ENCODE data around the gene NUP43. TPM values are rescaled to one million over a fixed set of nuclear protein-coding genes. Genes with fewer than 3 reads are reported as not detected.

NUP43 gene
- total and polyA plus RNA-seq, 2 of the 13 experiments (the other 11 are each of a cell fraction or from before 2014, with no cell fraction given): 38.9 to 85.1 TPM

- TF ChIP-seq PBX2 (CRISPR knock-in tag; IDR thresholded peaks at IDR 0.05) (peak; percentile 64; the same call in 1 of the 2 replicates), ZNF550 (CRISPR knock-in tag; IDR thresholded peaks at IDR 0.05; ENCODE audit: borderline replicate concordance) (no peak), ZZZ3 (CRISPR knock-in tag; IDR thresholded peaks at IDR 0.05; ENCODE audit: borderline replicate concordance) (no peak), PBX3 (CRISPR knock-in tag; IDR thresholded peaks at IDR 0.05; ENCODE audit: borderline replicate concordance) (0 out of 2 replicates have a peak, but pooled peaks have one; percentile 15), ZNF850 (CRISPR knock-in tag; conservative IDR thresholded peaks at IDR 0.05) (no peak), ETV6 (CRISPR knock-in tag; conservative IDR thresholded peaks at IDR 0.05) (0 out of 2 replicates have a peak, but pooled peaks have one; percentile 5), DPF2 (CRISPR knock-in tag; IDR thresholded peaks at IDR 0.05; ENCODE audit: borderline replicate concordance, low read depth) (no peak), TSC22D2 (CRISPR knock-in tag; IDR thresholded peaks at IDR 0.05; ENCODE audit: borderline replicate concordance) (peak; percentile 62; the same call in 1 of the 2 replicates), ZNF292 (CRISPR knock-in tag; IDR thresholded peaks at IDR 0.05; ENCODE audit: borderline replicate concordance, low read depth) (peak; percentile 87; the same call in 1 of the 2 replicates), ZMYM4 (CRISPR knock-in tag; IDR thresholded peaks at IDR 0.05) (peak; percentile 49), BRCA1 (CRISPR knock-in tag; IDR thresholded peaks at IDR 0.05) (no peak), POLR2A (IDR thresholded peaks at IDR 0.05; ENCODE audit: insufficient read depth in 1 of 2, low read depth in 2 of 2, low read length in 2 of 2) (peak in 1 of 2 experiments; percentile 47; a peak in 1 of 4 replicates), HHEX (CRISPR knock-in tag; IDR thresholded peaks at IDR 0.05) (no peak), ZNF776 (CRISPR knock-in tag; IDR thresholded peaks at IDR 0.05) (no peak), SALL1 (CRISPR knock-in tag; IDR thresholded peaks at IDR 0.05) (peak; percentile 31; the same call in 1 of the 2 replicates), TAF1 (CRISPR knock-in tag; IDR thresholded peaks at IDR 0.05) (no peak), ZNF720 (CRISPR knock-in tag; IDR thresholded peaks at IDR 0.05) (no peak), ZNF800 (CRISPR knock-in tag; IDR thresholded peaks at IDR 0.05) (peak; percentile 11; the same call in 1 of the 2 replicates), PAX8 (CRISPR knock-in tag; IDR thresholded peaks at IDR 0.05; ENCODE audit: borderline replicate concordance) (no peak), ZKSCAN1 (IDR thresholded peaks at IDR 0.05; ENCODE audit: low read length) (no peak), NR1H2 (CRISPR knock-in tag; IDR thresholded peaks at IDR 0.05; ENCODE audit: borderline replicate concordance, low read depth) (no peak), STAT5B (CRISPR knock-in tag; IDR thresholded peaks at IDR 0.05) (no peak), KAT7 (CRISPR knock-in tag; IDR thresholded peaks at IDR 0.05; ENCODE audit: borderline replicate concordance) (peak; percentile 13; the same call in 1 of the 2 replicates), CCDC6 (CRISPR knock-in tag; IDR thresholded peaks at IDR 0.05) (peak; percentile 35; the same call in 1 of the 2 replicates), FOXK2 (IDR thresholded peaks at IDR 0.05) (no peak), RFXAP (CRISPR knock-in tag; IDR thresholded peaks at IDR 0.05; ENCODE audit: borderline replicate concordance) (0 out of 2 replicates have a peak, but pooled peaks have one; percentile 1), ETV5 (CRISPR knock-in tag; IDR thresholded peaks at IDR 0.05; ENCODE audit: borderline replicate concordance) (no peak)
These were observed 3.8 kb upstream of the NUP43 start (continued) for GRCh38 chr6:149750136-149750609.

Data from HepG2 (cell line).